Measurements from ENCODE around the gene TMEM74B.

The TMEM74B gene

GRCh38 chr20:1134355-1134754, 50.4 kb downstream of the TMEM74B start:
- H3K27ac ChIP-seq = no peak overlapping the region
- TF ChIP-seq ZFX (IDR thresholded peaks at IDR 0.05) = no peak
- TF ChIP-seq CTCF (conservative IDR thresholded peaks at IDR 0.05) = no peak

- TF ChIP-seq ZFX (IDR thresholded peaks at IDR 0.05) (no peak), CTCF (conservative IDR thresholded peaks at IDR 0.05) (no peak)
- no peak overlapping the region for H3K27ac ChIP-seq
Observed at GRCh38 chr20:1131354-1131753, 53.4 kb downstream of the TMEM74B start.

- no peak overlapping the region for H3K27ac ChIP-seq
- TF ChIP-seq CTCF (conservative IDR thresholded peaks at IDR 0.05) = no peak
- TF ChIP-seq ZFX (IDR thresholded peaks at IDR 0.05) = no peak
Observed at GRCh38 chr20:1130847-1131246, 53.9 kb downstream of the TMEM74B start.
